SK-N-SH (cell line): ENCODE measurements around the gene NELFB. TPM values are rescaled to one million over a fixed set of nuclear protein-coding genes. Genes with fewer than 3 reads are reported as not detected.

Experiments
- CTCF ChIA-PET: fragments of 300-600, 350-600 bp; formaldehyde crosslinking; extraction: SDS; loops from one replicate; lab custom pipeline; 2021; lab: Yijun Ruan, JAX
- POLR2A ChIA-PET: fragments of 350-600 bp; sonication (Branson Sonifier 250); formaldehyde crosslinking; extraction: SDS; loops from one replicate; lab custom pipeline; 2020; ENCODE audit warnings: antibody characterized with exemption, inconsistent platforms; lab: Yijun Ruan, JAX
- DNase-seq: peaks from one replicate; pipeline ENCODE4 v3.0.0; 2012
- H2AFZ ChIP-seq: fragments of 200-600 bp; sonication (generic); 2 replicates; pipeline ENCODE4 v1.8.1; 2016; ENCODE audit warnings: antibody characterized with exemption, mild to moderate bottlenecking, low read depth
- H3F3A ChIP-seq: fragments of 200-600 bp; sonication (generic); replicated peaks from 2 replicates; pipeline ENCODE3; 2016; ENCODE audit warnings: antibody characterized with exemption, mild to moderate bottlenecking; ENCODE audit not compliant: insufficient read depth
- H3K27ac ChIP-seq, 2 experiments: fragments of 200-500 bp in 1 of 2; fragments of 200-600 bp in 1 of 2; sonication (Bioruptor generic) in 1 of 2; sonication (generic), shearing (Covaris generic) in 1 of 2; 2 replicates each; pipeline versions ENCODE4 v1.5.1 to v1.6.1; 2014 to 2016; ENCODE audit warnings: low read depth in 2 of 2, inconsistent platforms in 1 of 2, low read length in 1 of 2, mild to moderate bottlenecking in 1 of 2, mixed read lengths in 1 of 2
- H3K27me3 ChIP-seq: fragments of 200-600 bp; sonication (generic), shearing (Covaris generic); 2 replicates; pipeline ENCODE4 v1.6.1; 2016; ENCODE audit warnings: mixed run types; ENCODE audit not compliant: insufficient read depth
- H3K36me3 ChIP-seq, 2 experiments: fragments of 200-500 bp in 1 of 2; fragments of 200-600 bp in 1 of 2; sonication (Bioruptor generic) in 1 of 2; sonication (generic) in 1 of 2; replicated peaks in 1 of 2; 2 replicates each; pipeline versions ENCODE3 to v1.5.1; 2014 to 2016; ENCODE audit warnings: low read length in 1 of 2, mild to moderate bottlenecking in 1 of 2; ENCODE audit not compliant: insufficient read depth in 2 of 2, control insufficient read depth in 1 of 2
- H3K4me1 ChIP-seq, 2 experiments: fragments of 200-500 bp in 1 of 2; fragments of 200-600 bp in 1 of 2; sonication (Bioruptor generic) in 1 of 2; sonication (generic), shearing (Covaris generic) in 1 of 2; 2 replicates each; pipeline versions ENCODE4 v1.5.1 to v1.6.1; 2014 to 2016; ENCODE audit warnings: low read depth in 1 of 2, low read length in 1 of 2, mixed run types in 1 of 2; ENCODE audit not compliant: insufficient read depth in 2 of 2, control insufficient read depth in 1 of 2
- H3K4me2 ChIP-seq: fragments of 200-600 bp; sonication (generic), shearing (Covaris generic); 2 replicates; pipeline ENCODE4 v1.6.1; 2017; ENCODE audit warnings: mixed run types
- H3K4me3 ChIP-seq, 2 experiments: fragments of 200-500 bp in 1 of 2; fragments of 200-600 bp in 1 of 2; sonication (Bioruptor generic) in 1 of 2; sonication (generic), shearing (Covaris generic) in 1 of 2; 2 replicates each; pipeline versions ENCODE4 v1.5.1 to v1.8.1; 2014 to 2016; ENCODE audit warnings: low read depth in 2 of 2, inconsistent platforms in 1 of 2, low read length in 1 of 2, mild to moderate bottlenecking in 1 of 2, mixed read lengths in 1 of 2, moderate library complexity in 1 of 2
- H3K79me2 ChIP-seq: fragments of 200-600 bp; sonication (generic); 2 replicates; pipeline ENCODE4 v1.8.1; 2017; ENCODE audit warnings: mild to moderate bottlenecking; ENCODE audit not compliant: insufficient read depth
- H3K9ac ChIP-seq: fragments of 200-600 bp; sonication (generic); 2 replicates; pipeline ENCODE4 v1.6.1; 2017; ENCODE audit warnings: mixed run types
- H3K9me2 ChIP-seq: fragments of 200-600 bp; sonication (generic); 2 replicates; pipeline ENCODE4 v1.6.1; 2017; ENCODE audit warnings: mixed run types
- H3K9me3 ChIP-seq: fragments of 200-600 bp; sonication (generic); 2 replicates; pipeline ENCODE4 v1.6.1; 2017; ENCODE audit warnings: mixed run types, mild to moderate bottlenecking, moderate library complexity
- H4K20me1 ChIP-seq: fragments of 200-600 bp; sonication (generic); 2 replicates; pipeline ENCODE4 v1.6.1; 2017; ENCODE audit warnings: mild to moderate bottlenecking, mixed run types; ENCODE audit not compliant: insufficient read depth
- CHD2 ChIP-seq: fragments of 150-350 bp; IDR thresholded peaks from 2 replicates; pipeline ENCODE4 v1.6.1; 2018; ENCODE audit warnings: low read length; ENCODE audit not compliant: partially characterized antibody
- ELF1 ChIP-seq: IDR thresholded peaks from 2 replicates; pipeline ENCODE4 v1.4.0; 2012
- FOSL2 ChIP-seq: IDR thresholded peaks from 2 replicates; pipeline ENCODE4 v1.4.0; 2012; ENCODE audit warnings: low read depth, mild to moderate bottlenecking, moderate library complexity, borderline replicate concordance
- IRF3 ChIP-seq: fragments of 150-350 bp; IDR thresholded peaks from 2 replicates; pipeline ENCODE4 v1.6.1; 2016; ENCODE audit warnings: mild to moderate bottlenecking, low read depth, low read length
- MAX ChIP-seq: IDR thresholded peaks from 2 replicates; pipeline ENCODE4 v1.4.0; 2012; ENCODE audit warnings: low read depth
- NFIC ChIP-seq: IDR thresholded peaks from 2 replicates; pipeline ENCODE4 v1.4.0; 2012; ENCODE audit warnings: borderline replicate concordance
- RCOR1 ChIP-seq: fragments of 150-350 bp; IDR thresholded peaks from 2 replicates; pipeline ENCODE4 v1.6.1; 2017; ENCODE audit warnings: antibody characterized with exemption, low read length
- REST ChIP-seq: IDR thresholded peaks from 2 replicates; pipeline ENCODE4 v1.6.1; 2012; ENCODE audit warnings: mild to moderate bottlenecking, low read depth, low read length, moderate library complexity
- SIN3A ChIP-seq: IDR thresholded peaks from 2 replicates; pipeline ENCODE4 v1.6.1; 2012; ENCODE audit warnings: low read depth, mild to moderate bottlenecking, low read length, moderate library complexity, borderline replicate concordance
- SMC3 ChIP-seq: IDR thresholded peaks from 2 replicates; pipeline ENCODE4 v1.6.1; 2012; ENCODE audit warnings: low read depth, low read length, improper control_type of control experiment
- TEAD4 ChIP-seq: IDR thresholded peaks from 2 replicates; pipeline ENCODE4 v1.4.0; 2012; ENCODE audit warnings: mild to moderate bottlenecking, borderline replicate concordance; ENCODE audit not compliant: insufficient read depth
- USF1 ChIP-seq: IDR thresholded peaks from 2 replicates; pipeline ENCODE4 v1.4.0; 2012; ENCODE audit warnings: low read depth, borderline replicate concordance
- YY1 ChIP-seq: IDR thresholded peaks from 2 replicates; pipeline ENCODE4 v1.4.0; 2012; ENCODE audit warnings: low read depth, mild to moderate bottlenecking
- WGBS: methylation state at CpG from one replicate; pipeline ENCODE4 v1.1.6; 2017; ENCODE audit warnings: low lambda C conversion rate; 5-methylcytosine and 5-hydroxymethylcytosine counted together
- polyA plus RNA-seq, 3 experiments: library from polyadenylated mRNA; depleted of rRNA; stranded (reverse); fragments of >200 nt; gene quantifications; 2 replicates each; pipeline ENCODE4 v1.2.3, GENCODE V29; 2012

Gene NELFB
- polyA plus RNA-seq, 1 of the 3 experiments (the other 2 are of a cell fraction) = 62.7 TPM

GRCh38 chr9:137228968-137229896, 25.9 kb upstream of the NELFB start:
- Histone ChIP-seq H3K9me2 (no peaks in the 10 kb centered on the region), H3F3A (peaks cover 16% of the 10 kb centered on the region), H3K4me3 (no peak overlapping the region), H3K9ac (no peak overlapping the region), H2AFZ (no peak overlapping the region), H3K4me1 (peaks cover 0 to 45% of the 10 kb centered on the region in 2 experiments; a peak in 1 of 4 replicates), H3K27me3 (no peaks in the 10 kb centered on the region), H3K36me3 (no peaks in the 10 kb centered on the region), H3K4me2 (no peak overlapping the region), H3K27ac (no peak overlapping the region; a peak in 1 of 4 replicates), H3K9me3 (no peaks in the 10 kb centered on the region), H3K79me2 (no peaks in the 10 kb centered on the region), H4K20me1 (no peaks in the 10 kb centered on the region)
- POLR2A ChIA-PET = interaction anchor here (1.2 kb wide), 1 partner anchor 114 kb away, joined by 3 read pairs; no protein-coding TSS in a partner anchor
- no peak for TF ChIP-seq RCOR1
- TF ChIP-seq USF1 = no peak
- no peak for TF ChIP-seq TEAD4
- no peak for TF ChIP-seq SMC3
- TF ChIP-seq CHD2 = no peak
- TF ChIP-seq FOSL2 = no peak
- no peak for TF ChIP-seq REST
- TF ChIP-seq MAX = no peak
- no peak for TF ChIP-seq IRF3
- TF ChIP-seq YY1 = no peak
- TF ChIP-seq NFIC = no peak
- TF ChIP-seq ELF1 = no peak
- no peak for TF ChIP-seq SIN3A
- CTCF ChIA-PET = interaction anchor here (0.9 to 3.8 kb wide), 5 partner anchors 105 to 194 kb away, joined by 3 to 40 read pairs (median 5); no protein-coding TSS in a partner anchor
- WGBS = 87% methylated on average over 6 of the region's 27 CpGs
- no peak for DNase-seq
